G401.6 (cell line): ENCODE results near the gene MSI2.

Source experiments
- FAIRE-seq: peaks from 2 replicates; lab custom pipeline; 2012; peaks lifted over from hg19 to GRCh38; lab: Jason Lieb, UNC

MSI2 gene

DNA sequence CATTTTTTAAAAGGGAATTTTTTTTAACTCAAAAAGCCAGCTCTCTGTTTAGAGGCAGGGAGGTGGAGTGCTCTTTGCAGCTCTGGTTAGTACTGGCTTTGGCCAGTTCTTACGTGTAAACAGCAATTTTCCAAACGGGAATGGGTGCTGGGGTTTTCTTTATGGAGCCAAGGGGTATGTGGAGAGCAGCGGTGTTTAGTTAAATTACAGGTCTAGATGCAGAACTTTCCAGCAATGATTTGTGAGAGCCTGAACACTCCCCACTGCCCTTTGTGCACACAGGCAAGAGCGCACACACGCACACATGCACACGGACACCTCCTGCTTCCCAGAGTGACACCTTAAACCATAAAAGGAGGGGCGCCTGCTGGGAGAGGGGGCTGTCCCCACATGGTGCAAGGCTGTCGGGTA, 140.2 kb downstream of the MSI2 start:
- FAIRE-seq, result no peak

- FAIRE-seq, result no peak
Measured at GRCh38 chr17:57397402-57397801, 141.1 kb downstream of the MSI2 start.

- FAIRE-seq, result no peak
Measured at GRCh38 chr17:57399690-57400089, 143.4 kb downstream of the MSI2 start.

GRCh38 chr17:57400648-57401047, 144.3 kb downstream of the MSI2 start:
- no peak for FAIRE-seq

- no peak for FAIRE-seq
Measured at GRCh38 chr17:57401556-57402488, 145.5 kb downstream of the MSI2 start.

DNA sequence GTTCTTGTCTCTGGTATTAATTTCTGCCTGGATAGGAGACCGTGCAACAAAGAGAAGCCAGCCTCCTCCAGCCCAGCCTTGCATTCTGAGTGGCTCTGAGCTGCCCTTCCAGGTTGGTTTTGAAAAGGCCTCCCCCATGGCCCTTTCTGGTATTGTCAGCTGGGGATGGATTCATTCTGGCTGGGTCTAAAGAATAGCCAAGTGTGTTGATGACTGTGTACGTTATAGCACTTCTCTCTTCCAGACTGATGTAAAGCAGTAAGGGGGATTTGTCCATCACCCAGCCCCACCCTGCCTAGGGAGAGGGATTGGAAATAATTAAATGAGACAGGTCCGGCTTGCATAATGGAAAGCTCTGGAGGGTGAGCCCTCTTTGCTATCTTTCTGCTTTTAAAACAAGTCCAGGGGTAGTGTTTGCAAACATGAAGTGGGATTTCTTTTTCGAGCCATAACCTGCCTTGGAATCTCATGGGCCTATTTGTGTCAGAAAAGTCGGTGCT, 146.4 kb downstream of the MSI2 start:
- no peak for FAIRE-seq

GRCh38 chr17:57403236-57403635, 146.9 kb downstream of the MSI2 start:
- no peak for FAIRE-seq

DNA sequence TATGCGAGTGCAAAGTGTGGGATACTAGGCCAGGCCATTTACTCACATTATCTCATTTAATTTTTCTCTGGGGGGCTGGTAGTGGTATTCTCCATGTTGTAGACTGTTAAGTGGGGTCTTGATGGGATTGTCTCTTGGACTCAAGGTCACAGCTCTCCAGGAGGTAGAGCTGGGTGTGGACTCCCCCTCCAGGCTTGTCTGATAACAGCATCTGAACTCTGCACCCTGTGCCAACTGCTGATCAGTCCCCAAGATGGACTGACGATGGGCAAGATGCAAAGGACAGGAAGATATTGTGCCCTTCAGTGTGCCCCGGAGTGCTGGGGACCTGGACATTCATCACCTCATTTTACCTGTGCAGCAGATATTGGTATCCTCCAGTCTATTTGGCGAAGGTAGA, 147.8 kb downstream of the MSI2 start:
- no peak for FAIRE-seq

GRCh38 chr17:57404795-57405490, 148.6 kb downstream of the MSI2 start:
- FAIRE-seq, result no peak

- no peak for FAIRE-seq
Measured at GRCh38 chr17:57405491-57406072, 149.3 kb downstream of the MSI2 start.

DNA sequence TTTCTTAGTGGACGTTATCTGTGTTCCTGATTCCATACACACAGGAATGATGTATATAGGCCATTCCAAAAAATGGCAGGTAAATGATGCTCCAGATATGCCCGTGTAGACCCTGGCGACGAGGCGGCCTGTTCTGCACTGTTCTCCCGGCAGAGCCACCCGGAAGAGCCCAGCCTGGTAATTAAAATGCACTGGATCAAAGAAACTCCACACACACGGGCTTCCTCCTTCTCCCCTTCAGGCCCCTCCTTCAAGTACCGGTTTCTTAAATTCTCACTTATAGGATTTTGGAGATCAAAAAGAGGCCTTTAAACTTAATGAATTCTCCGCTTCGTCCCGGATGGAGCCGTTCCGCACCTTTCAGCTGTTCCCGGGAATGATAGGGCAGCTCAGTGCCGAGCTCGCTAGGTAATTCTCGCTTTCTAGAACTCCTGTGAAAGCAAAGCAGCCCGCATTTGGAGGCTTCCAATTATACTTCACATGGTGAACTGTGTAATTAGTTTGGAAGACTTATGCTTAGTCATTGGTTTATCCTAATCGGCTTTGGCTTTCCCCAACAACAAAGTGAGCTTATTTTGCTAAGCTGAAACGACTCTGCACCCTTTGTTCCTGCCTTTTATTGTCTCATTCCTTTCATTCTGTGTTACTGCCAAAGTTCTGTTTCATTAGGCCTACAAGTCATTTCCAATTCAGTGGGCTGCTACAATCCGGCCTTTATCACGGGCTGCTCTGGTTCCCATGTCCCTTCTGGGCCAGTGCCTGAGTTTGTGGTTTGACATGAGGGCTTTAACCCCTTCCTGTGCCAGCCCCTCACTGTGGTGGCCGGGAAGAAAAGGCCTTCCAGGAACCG, 150.0 kb downstream of the MSI2 start:
- FAIRE-seq, result peak; percentile 99

DNA sequence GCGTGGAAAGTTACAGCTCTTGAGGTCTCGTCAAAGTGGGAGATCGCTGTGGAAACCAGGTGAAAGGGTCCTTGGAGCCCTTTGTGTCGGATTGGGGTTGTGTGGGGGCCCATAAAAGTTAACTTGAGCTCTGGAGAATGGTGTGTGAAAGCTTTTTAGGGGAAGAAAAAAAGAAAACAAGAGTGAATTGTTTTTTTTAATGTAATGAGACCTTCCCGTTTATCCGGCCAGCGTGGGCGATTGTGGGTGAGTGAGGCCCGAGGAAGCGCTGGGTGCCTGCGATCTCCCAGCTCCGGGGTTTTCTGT, 150.6 kb downstream of the MSI2 start:
- no peak for FAIRE-seq

GRCh38 chr17:57407287-57408070, 151.2 kb downstream of the MSI2 start:
- FAIRE-seq, result no peak

- FAIRE-seq, result no peak
Measured at GRCh38 chr17:57408071-57408811, 151.9 kb downstream of the MSI2 start.

DNA sequence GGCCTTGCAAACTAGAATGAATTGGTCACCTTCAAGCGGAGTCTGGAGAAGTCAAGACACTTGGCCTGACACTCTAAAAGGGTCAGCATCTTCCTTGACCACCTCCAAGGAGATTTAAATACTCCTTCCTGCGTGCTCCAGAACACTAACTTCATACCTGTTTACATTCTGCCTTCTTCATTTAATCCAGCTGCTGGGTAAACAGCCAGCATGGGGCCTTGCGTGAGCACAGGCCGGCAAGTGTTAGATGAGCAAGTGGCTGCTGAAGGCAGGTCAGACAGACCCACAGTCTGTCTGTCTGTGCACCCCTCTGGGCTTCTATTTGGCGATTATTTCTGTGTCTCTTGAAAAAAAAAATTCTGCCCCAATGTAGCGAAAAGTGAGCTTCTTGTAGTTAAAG, 153.8 kb downstream of the MSI2 start:
- no peak for FAIRE-seq

GRCh38 chr17:57412520-57413096, 156.3 kb downstream of the MSI2 start:
- FAIRE-seq, result no peak

DNA sequence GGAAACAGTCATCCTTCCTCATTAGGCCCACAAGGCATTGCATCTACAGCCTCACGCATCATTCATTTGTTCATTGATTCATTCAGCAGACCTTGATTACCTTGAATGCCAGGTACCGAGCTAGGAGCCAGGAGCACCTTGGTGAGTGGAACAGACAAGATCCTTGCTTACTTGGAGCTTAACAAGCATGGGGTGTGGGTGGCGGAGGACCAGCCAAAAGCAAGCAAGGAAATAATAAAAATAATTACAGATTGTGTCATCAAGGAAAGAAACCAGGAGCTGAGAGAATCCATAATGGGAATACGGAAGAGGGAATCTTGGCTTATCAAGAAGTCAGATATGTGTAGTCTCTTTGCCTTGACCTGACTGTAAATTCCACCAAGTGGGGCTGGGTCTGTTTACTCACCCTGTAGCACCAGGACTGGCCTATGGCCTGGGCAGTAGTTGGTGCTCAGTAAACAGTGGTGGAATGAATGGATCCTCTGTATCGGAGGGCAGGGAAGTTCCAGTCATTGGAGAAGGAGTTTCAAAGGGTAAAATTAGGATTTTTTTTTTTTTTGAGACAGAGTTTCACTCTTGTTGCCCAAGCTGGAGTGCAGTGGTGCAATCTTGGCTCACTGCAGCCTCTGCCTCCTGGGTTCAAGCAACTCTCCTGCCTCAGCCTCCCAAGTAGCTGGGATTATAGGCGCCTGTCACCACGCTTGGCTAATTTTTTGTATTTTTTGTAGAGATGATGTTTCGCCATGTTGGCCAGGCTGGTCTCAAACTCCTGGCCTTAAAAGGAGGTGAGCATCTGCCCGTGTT, 157.7 kb downstream of the MSI2 start:
- FAIRE-seq, result no peak

- FAIRE-seq, result no peak
Measured at GRCh38 chr17:57415751-57416207, 159.5 kb downstream of the MSI2 start.

- FAIRE-seq, result no peak
Measured at GRCh38 chr17:57416369-57416768, 160.0 kb downstream of the MSI2 start.
